SK-N-SH (cell line): Measurements from ENCODE around the gene SH3BGRL3. TPM values are rescaled to one million over a fixed set of nuclear protein-coding genes. Genes with fewer than 3 reads are reported as not detected.

Experiments used
- CTCF ChIA-PET: fragments of 300-600, 350-600 bp; formaldehyde crosslinking; extraction: SDS; loops from one replicate; lab custom pipeline; 2021; lab: Yijun Ruan, JAX
- POLR2A ChIA-PET: fragments of 350-600 bp; sonication (Branson Sonifier 250); formaldehyde crosslinking; extraction: SDS; loops from one replicate; lab custom pipeline; 2020; ENCODE audit warnings: antibody characterized with exemption, inconsistent platforms; lab: Yijun Ruan, JAX
- DNase-seq: peaks from one replicate; pipeline ENCODE4 v3.0.0; 2012
- H2AFZ ChIP-seq: fragments of 200-600 bp; sonication (generic); 2 replicates; pipeline ENCODE4 v1.8.1; 2016; ENCODE audit warnings: antibody characterized with exemption, mild to moderate bottlenecking, low read depth
- H3F3A ChIP-seq: fragments of 200-600 bp; sonication (generic); replicated peaks from 2 replicates; pipeline ENCODE3; 2016; ENCODE audit warnings: antibody characterized with exemption, mild to moderate bottlenecking; ENCODE audit not compliant: insufficient read depth
- H3K27ac ChIP-seq, 2 experiments: fragments of 200-500 bp in 1 of 2; fragments of 200-600 bp in 1 of 2; sonication (Bioruptor generic) in 1 of 2; sonication (generic), shearing (Covaris generic) in 1 of 2; 2 replicates each; pipeline versions ENCODE4 v1.5.1 to v1.6.1; 2014 to 2016; ENCODE audit warnings: low read depth in 2 of 2, inconsistent platforms in 1 of 2, low read length in 1 of 2, mild to moderate bottlenecking in 1 of 2, mixed read lengths in 1 of 2
- H3K27me3 ChIP-seq: fragments of 200-600 bp; sonication (generic), shearing (Covaris generic); 2 replicates; pipeline ENCODE4 v1.6.1; 2016; ENCODE audit warnings: mixed run types; ENCODE audit not compliant: insufficient read depth
- H3K36me3 ChIP-seq, 2 experiments: fragments of 200-500 bp in 1 of 2; fragments of 200-600 bp in 1 of 2; sonication (Bioruptor generic) in 1 of 2; sonication (generic) in 1 of 2; replicated peaks in 1 of 2; 2 replicates each; pipeline versions ENCODE3 to v1.5.1; 2014 to 2016; ENCODE audit warnings: low read length in 1 of 2, mild to moderate bottlenecking in 1 of 2; ENCODE audit not compliant: insufficient read depth in 2 of 2, control insufficient read depth in 1 of 2
- H3K4me1 ChIP-seq, 2 experiments: fragments of 200-500 bp in 1 of 2; fragments of 200-600 bp in 1 of 2; sonication (Bioruptor generic) in 1 of 2; sonication (generic), shearing (Covaris generic) in 1 of 2; 2 replicates each; pipeline versions ENCODE4 v1.5.1 to v1.6.1; 2014 to 2016; ENCODE audit warnings: low read depth in 1 of 2, low read length in 1 of 2, mixed run types in 1 of 2; ENCODE audit not compliant: insufficient read depth in 2 of 2, control insufficient read depth in 1 of 2
- H3K4me2 ChIP-seq: fragments of 200-600 bp; sonication (generic), shearing (Covaris generic); 2 replicates; pipeline ENCODE4 v1.6.1; 2017; ENCODE audit warnings: mixed run types
- H3K4me3 ChIP-seq, 2 experiments: fragments of 200-500 bp in 1 of 2; fragments of 200-600 bp in 1 of 2; sonication (Bioruptor generic) in 1 of 2; sonication (generic), shearing (Covaris generic) in 1 of 2; 2 replicates each; pipeline versions ENCODE4 v1.5.1 to v1.8.1; 2014 to 2016; ENCODE audit warnings: low read depth in 2 of 2, inconsistent platforms in 1 of 2, low read length in 1 of 2, mild to moderate bottlenecking in 1 of 2, mixed read lengths in 1 of 2, moderate library complexity in 1 of 2
- H3K79me2 ChIP-seq: fragments of 200-600 bp; sonication (generic); 2 replicates; pipeline ENCODE4 v1.8.1; 2017; ENCODE audit warnings: mild to moderate bottlenecking; ENCODE audit not compliant: insufficient read depth
- H3K9ac ChIP-seq: fragments of 200-600 bp; sonication (generic); 2 replicates; pipeline ENCODE4 v1.6.1; 2017; ENCODE audit warnings: mixed run types
- H3K9me2 ChIP-seq: fragments of 200-600 bp; sonication (generic); 2 replicates; pipeline ENCODE4 v1.6.1; 2017; ENCODE audit warnings: mixed run types
- H3K9me3 ChIP-seq: fragments of 200-600 bp; sonication (generic); 2 replicates; pipeline ENCODE4 v1.6.1; 2017; ENCODE audit warnings: mixed run types, mild to moderate bottlenecking, moderate library complexity
- H4K20me1 ChIP-seq: fragments of 200-600 bp; sonication (generic); 2 replicates; pipeline ENCODE4 v1.6.1; 2017; ENCODE audit warnings: mild to moderate bottlenecking, mixed run types; ENCODE audit not compliant: insufficient read depth
- CHD2 ChIP-seq: fragments of 150-350 bp; IDR thresholded peaks from 2 replicates; pipeline ENCODE4 v1.6.1; 2018; ENCODE audit warnings: low read length; ENCODE audit not compliant: partially characterized antibody
- CTCF ChIP-seq: fragments of 200-600 bp; sonication (generic); IDR thresholded peaks from 2 replicates; pipeline ENCODE4 v1.6.1; 2017; ENCODE audit warnings: antibody characterized with exemption, mild to moderate bottlenecking, moderate library complexity
- FOSL2 ChIP-seq: IDR thresholded peaks from 2 replicates; pipeline ENCODE4 v1.4.0; 2012; ENCODE audit warnings: low read depth, mild to moderate bottlenecking, moderate library complexity, borderline replicate concordance
- GABPA ChIP-seq: IDR thresholded peaks from 2 replicates; pipeline ENCODE4 v1.4.0; 2012; ENCODE audit warnings: low read depth, mild to moderate bottlenecking
- GATA2 ChIP-seq: sonication (generic); formaldehyde crosslinking; IDR thresholded peaks from 2 replicates; pipeline ENCODE4 v1.5.0; 2020; ENCODE audit warnings: mild to moderate bottlenecking, missing genetic modification reagents
- MXI1 ChIP-seq: IDR thresholded peaks from 2 replicates; pipeline ENCODE4 v1.6.1; 2012; ENCODE audit warnings: mild to moderate bottlenecking, low read depth, low read length, improper control_type of control experiment
- NFIC ChIP-seq: IDR thresholded peaks from 2 replicates; pipeline ENCODE4 v1.4.0; 2012; ENCODE audit warnings: borderline replicate concordance
- PBX3 ChIP-seq: IDR thresholded peaks from 2 replicates; pipeline ENCODE4; 2012
- RXRA ChIP-seq: IDR thresholded peaks from 2 replicates; pipeline ENCODE4 v1.4.0; 2012; ENCODE audit warnings: low read depth, mild to moderate bottlenecking, borderline replicate concordance
- TCF12 ChIP-seq: IDR thresholded peaks from 2 replicates; pipeline ENCODE4 v1.4.0; 2012
- TEAD4 ChIP-seq: IDR thresholded peaks from 2 replicates; pipeline ENCODE4 v1.4.0; 2012; ENCODE audit warnings: mild to moderate bottlenecking, borderline replicate concordance; ENCODE audit not compliant: insufficient read depth
- YY1 ChIP-seq: IDR thresholded peaks from 2 replicates; pipeline ENCODE4 v1.4.0; 2012; ENCODE audit warnings: low read depth, mild to moderate bottlenecking
- WGBS: methylation state at CpG from one replicate; pipeline ENCODE4 v1.1.6; 2017; ENCODE audit warnings: low lambda C conversion rate; 5-methylcytosine and 5-hydroxymethylcytosine counted together
- polyA plus RNA-seq, 3 experiments: library from polyadenylated mRNA; depleted of rRNA; stranded (reverse); fragments of >200 nt; gene quantifications; 2 replicates each; pipeline ENCODE4 v1.2.3, GENCODE V29; 2012

SH3BGRL3 gene
- polyA plus RNA-seq, 1 of the 3 experiments (the other 2 are of a cell fraction): 202 TPM

- TF ChIP-seq TEAD4: no peak
These were observed 11.3 kb upstream of the SH3BGRL3 start (continued) for GRCh38 chr1:26268290-26269197.

GRCh38 chr1:26269198-26269550 lies 10.7 kb upstream of the SH3BGRL3 start:
- POLR2A ChIA-PET: no interaction called here
- no peaks in the 10 kb centered on the region for H3K27me3 ChIP-seq
- H3F3A ChIP-seq: peaks cover 3% of the 10 kb centered on the region
- WGBS: 100% methylated on average over 4 of the region's 4 CpGs
- no peak overlapping the region for H3K4me2 ChIP-seq
- no peak overlapping the region for H3K27ac ChIP-seq
- no peaks in the 10 kb centered on the region for H3K79me2 ChIP-seq
- no peak overlapping the region for H2AFZ ChIP-seq
- no peaks in the 10 kb centered on the region for H3K4me1 ChIP-seq
- H3K36me3 ChIP-seq: peaks cover 36 to 51% of the 10 kb centered on the region in 2 experiments
- no peaks in the 10 kb centered on the region for H4K20me1 ChIP-seq
- H3K9ac ChIP-seq: no peak overlapping the region
- CTCF ChIA-PET: interaction anchor here (0.7 to 2.6 kb wide), 3 partner anchors 52 to 748 kb away, joined by 3 to 13 read pairs (median 3); no protein-coding TSS in a partner anchor
- no peaks in the 10 kb centered on the region for H3K9me2 ChIP-seq
- peaks cover 8% of the 10 kb centered on the region; the same call in 1 of the 2 replicates for H3K9me3 ChIP-seq
- H3K4me3 ChIP-seq: no peak overlapping the region
- DNase-seq: no peak
- TF ChIP-seq FOSL2 (no peak), NFIC (no peak), GATA2 (CRISPR knock-in tag) (no peak), CTCF (no peak), PBX3 (no peak), RXRA (no peak), GABPA (no peak), MXI1 (no peak), CHD2 (no peak), YY1 (no peak), TCF12 (no peak)
- TF ChIP-seq, all 33 proteins: peak for 0
